HUES48 (cell line): Measurements from ENCODE around the gene MMS22L.
"Not testable (repeated sequence)": the region's sequence is repeated elsewhere in the genome, so short reads cannot be mapped to it uniquely, and the experiment has no call there.

ENCODE experiments used
- H3K27ac ChIP-seq: one replicate; pipeline ENCODE4 v1.7.0; 2013; ENCODE audit warnings: low read depth, low read length, inconsistent platforms
- H3K27me3 ChIP-seq: 2 replicates; pipeline ENCODE4 v1.6.1; 2013; ENCODE audit warnings: mild to moderate bottlenecking, low read length; ENCODE audit not compliant: control insufficient read depth, insufficient read depth
- H3K36me3 ChIP-seq: 2 replicates; pipeline ENCODE4 v1.6.1; 2013; ENCODE audit warnings: low read length; ENCODE audit not compliant: control insufficient read depth, insufficient read depth
- H3K4me1 ChIP-seq: 2 replicates; pipeline ENCODE4 v1.6.1; 2013; ENCODE audit warnings: mild to moderate bottlenecking, low read length; ENCODE audit not compliant: control insufficient read depth, insufficient read depth
- H3K4me3 ChIP-seq: 2 replicates; pipeline ENCODE4 v1.5.1; 2013; ENCODE audit warnings: mild to moderate bottlenecking, low read depth, low read length
- H3K9ac ChIP-seq: 2 replicates; pipeline ENCODE4 v1.6.1; 2013; ENCODE audit warnings: mild to moderate bottlenecking, low read depth, low read length, moderate library complexity
- H3K9me3 ChIP-seq: 2 replicates; pipeline ENCODE4 v1.6.1; 2013; ENCODE audit warnings: low read length; ENCODE audit not compliant: control insufficient read depth, insufficient read depth

MMS22L gene

GRCh38 chr6:97187951-97188350, 95.1 kb downstream of the MMS22L start:
- H3K36me3 ChIP-seq, result 0 out of 2 replicates have a peak, but pooled peaks cover 4% of the 10 kb centered on the region
- H3K4me1 ChIP-seq, result peaks cover 3% of the 10 kb centered on the region; the same call in 1 of the 2 replicates
- H3K27me3 ChIP-seq, result no peaks in the 10 kb centered on the region
- no peak overlapping the region for H3K9ac ChIP-seq
- H3K27ac ChIP-seq, result no peak overlapping the region
- no peaks in the 10 kb centered on the region for H3K9me3 ChIP-seq
- H3K4me3 ChIP-seq, result no peak overlapping the region

GRCh38 chr6:97186416-97186999, 96.5 kb downstream of the MMS22L start:
- Histone ChIP-seq H3K9me3 (no peaks in the 10 kb centered on the region), H3K4me3 (no peak overlapping the region), H3K36me3 (peaks cover 9% of the 10 kb centered on the region), H3K27me3 (no peaks in the 10 kb centered on the region), H3K9ac (no peak overlapping the region), H3K27ac (no peak overlapping the region), H3K4me1 (peaks cover 3% of the 10 kb centered on the region; the same call in 1 of the 2 replicates)

DNA sequence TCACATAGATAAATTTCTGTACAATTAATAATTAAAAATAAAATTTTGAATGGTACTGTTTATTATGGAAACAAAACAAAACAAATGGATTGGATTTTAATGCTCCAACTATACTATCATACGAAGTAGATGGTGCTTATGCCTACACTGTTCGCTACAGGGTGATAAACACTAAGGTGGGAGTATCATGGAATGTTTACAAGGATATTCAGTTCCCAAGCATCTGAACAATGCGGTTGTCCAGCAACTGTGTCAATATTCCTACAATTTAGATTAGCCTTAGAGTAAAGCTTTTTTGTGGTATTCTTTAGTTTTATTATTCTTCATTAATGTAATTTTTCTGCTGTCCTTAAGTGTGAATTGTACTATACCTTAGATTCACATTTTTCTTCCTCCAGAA, 105.1 kb downstream of the MMS22L start:
- no peak overlapping the region for H3K27ac ChIP-seq
- H3K27me3 ChIP-seq, result no peaks in the 10 kb centered on the region
- no peak overlapping the region for H3K4me3 ChIP-seq
- no peaks in the 10 kb centered on the region for H3K4me1 ChIP-seq
- H3K36me3 ChIP-seq, result peaks cover 43% of the 10 kb centered on the region
- H3K9me3 ChIP-seq, result no peaks in the 10 kb centered on the region
- H3K9ac ChIP-seq, result no peak overlapping the region

GRCh38 chr6:97176468-97176867, 106.5 kb downstream of the MMS22L start:
- no peak overlapping the region for H3K4me3 ChIP-seq
- H3K9me3 ChIP-seq, result no peaks in the 10 kb centered on the region
- no peaks in the 10 kb centered on the region for H3K27me3 ChIP-seq
- H3K9ac ChIP-seq, result no peak overlapping the region
- peaks cover 46% of the 10 kb centered on the region for H3K36me3 ChIP-seq
- H3K27ac ChIP-seq, result no peak overlapping the region
- no peaks in the 10 kb centered on the region for H3K4me1 ChIP-seq

DNA sequence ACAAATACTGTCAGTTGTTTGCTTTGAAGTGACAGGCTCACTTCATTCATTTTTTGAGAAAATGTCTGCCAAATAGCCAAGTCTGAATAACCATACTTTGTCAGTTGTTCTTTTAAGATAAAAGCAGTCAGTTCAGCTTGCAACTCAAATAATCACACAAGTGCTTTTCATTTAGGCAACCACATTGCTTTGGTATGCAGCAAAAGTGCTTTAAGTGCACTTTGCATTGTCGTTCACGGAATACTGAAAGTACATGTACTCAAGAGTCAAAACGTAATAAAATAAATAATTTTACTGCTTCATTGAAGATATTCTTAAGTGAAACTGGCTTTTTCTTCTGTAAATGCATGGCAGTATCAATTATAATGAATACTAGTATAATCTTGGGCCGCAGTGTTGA, 107.2 kb downstream of the MMS22L start:
- Histone ChIP-seq H3K27ac (no peak overlapping the region), H3K4me1 (no peaks in the 10 kb centered on the region), H3K9ac (no peak overlapping the region), H3K36me3 (peaks cover 43% of the 10 kb centered on the region), H3K27me3 (no peaks in the 10 kb centered on the region), H3K9me3 (no peaks in the 10 kb centered on the region), H3K4me3 (no peak overlapping the region)

- Histone ChIP-seq H3K9me3 (no peaks in the 10 kb centered on the region), H3K4me3 (no peak overlapping the region), H3K36me3 (peaks cover 36% of the 10 kb centered on the region), H3K4me1 (no peaks in the 10 kb centered on the region), H3K27me3 (no peaks in the 10 kb centered on the region), H3K27ac (no peak overlapping the region), H3K9ac (no peak overlapping the region)
Measured at GRCh38 chr6:97174471-97174870, 108.5 kb downstream of the MMS22L start.

DNA sequence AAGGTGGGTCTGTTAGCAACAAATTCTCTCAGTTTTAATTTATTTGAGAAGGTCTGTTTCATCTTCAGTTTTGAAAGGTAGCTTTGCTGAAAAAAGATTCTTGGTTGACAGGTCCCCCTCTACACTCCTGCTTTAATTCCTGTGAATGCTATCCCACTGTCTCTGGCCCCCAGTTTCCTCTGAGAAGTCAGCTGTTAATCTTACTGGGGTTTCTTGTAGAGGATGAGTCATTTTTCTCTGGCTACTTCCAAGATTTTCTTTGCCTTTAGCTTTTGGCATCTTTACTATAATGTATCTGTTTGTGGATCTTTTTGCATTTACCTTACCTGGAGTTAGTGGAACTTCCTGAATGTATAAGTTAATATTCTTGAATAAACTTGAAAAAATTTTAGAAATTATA, 122.7 kb downstream of the MMS22L start:
- no peak overlapping the region for H3K4me3 ChIP-seq
- H3K9me3 ChIP-seq, result peaks cover 12% of the 10 kb centered on the region; the same call in 1 of the 2 replicates
- no peak overlapping the region for H3K9ac ChIP-seq
- H3K27ac ChIP-seq, result no peak overlapping the region
- peaks cover 44% of the 10 kb centered on the region for H3K36me3 ChIP-seq
- H3K27me3 ChIP-seq, result no peaks in the 10 kb centered on the region
- H3K4me1 ChIP-seq, result no peaks in the 10 kb centered on the region

DNA sequence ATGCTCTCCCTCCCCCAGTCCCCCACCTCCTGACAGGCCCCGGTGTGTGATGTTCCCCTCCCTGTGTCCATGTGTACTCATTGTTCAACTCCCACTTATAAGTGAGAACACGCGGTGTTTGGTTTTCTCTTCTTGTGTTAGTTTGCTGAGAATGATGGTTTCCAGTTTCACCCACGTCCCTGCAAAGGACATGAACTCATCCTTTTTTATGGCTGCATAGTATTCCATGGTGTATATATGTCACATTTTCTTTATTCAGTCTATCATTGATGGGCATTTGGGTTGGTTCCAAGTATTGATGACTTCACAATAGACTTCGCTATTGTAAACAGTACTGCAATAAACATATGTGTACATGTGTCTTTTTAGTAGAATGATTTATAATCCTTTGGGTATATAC, 127.6 kb downstream of the MMS22L start:
- not testable (repeated sequence) for H3K27ac ChIP-seq, H3K9ac ChIP-seq, H3K4me1 ChIP-seq

GRCh38 chr6:97154015-97154414, 129.0 kb downstream of the MMS22L start:
- peaks cover 24% of the 10 kb centered on the region for H3K36me3 ChIP-seq
- no peaks in the 10 kb centered on the region for H3K4me1 ChIP-seq
- H3K9ac ChIP-seq, result no peak overlapping the region

More for the DNA sequence above, 127.6 kb downstream of the MMS22L start:
- peaks cover 24% of the 10 kb centered on the region for H3K36me3 ChIP-seq
- H3K27me3 ChIP-seq, H3K9me3 ChIP-seq, H3K4me3 ChIP-seq: not testable (repeated sequence)

DNA sequence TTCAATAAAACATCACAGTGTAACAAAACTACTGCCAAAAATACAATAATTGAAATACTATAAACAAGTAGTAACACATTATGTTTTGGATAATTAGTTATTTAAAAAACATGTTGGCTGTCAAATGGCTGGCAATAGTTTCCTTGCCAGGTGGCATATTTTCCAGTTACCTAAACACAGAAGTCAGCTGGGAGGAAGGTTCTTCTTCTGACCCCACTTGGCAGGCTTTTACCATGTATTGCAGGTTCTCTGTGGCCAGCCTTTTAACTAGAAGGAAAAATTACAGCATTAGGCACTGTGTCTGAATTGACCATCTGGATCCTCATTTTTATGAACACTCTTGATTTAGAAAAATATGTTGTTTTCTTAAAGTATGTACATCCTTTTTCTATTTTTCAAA, 131.4 kb downstream of the MMS22L start:
- no peak overlapping the region for H3K4me3 ChIP-seq
- no peaks in the 10 kb centered on the region for H3K27me3 ChIP-seq
- no peaks in the 10 kb centered on the region for H3K4me1 ChIP-seq
- H3K9ac ChIP-seq, result no peak overlapping the region
- H3K27ac ChIP-seq, result no peak overlapping the region
- H3K9me3 ChIP-seq, result no peaks in the 10 kb centered on the region
- H3K36me3 ChIP-seq, result peaks cover 44% of the 10 kb centered on the region

More at GRCh38 chr6:97154015-97154414, 129.0 kb downstream of the MMS22L start:
- H3K4me3 ChIP-seq, result no peak overlapping the region
- H3K9me3 ChIP-seq, result no peaks in the 10 kb centered on the region; the same call in 1 of the 2 replicates
- H3K27ac ChIP-seq, result no peak overlapping the region
- no peaks in the 10 kb centered on the region for H3K27me3 ChIP-seq

DNA sequence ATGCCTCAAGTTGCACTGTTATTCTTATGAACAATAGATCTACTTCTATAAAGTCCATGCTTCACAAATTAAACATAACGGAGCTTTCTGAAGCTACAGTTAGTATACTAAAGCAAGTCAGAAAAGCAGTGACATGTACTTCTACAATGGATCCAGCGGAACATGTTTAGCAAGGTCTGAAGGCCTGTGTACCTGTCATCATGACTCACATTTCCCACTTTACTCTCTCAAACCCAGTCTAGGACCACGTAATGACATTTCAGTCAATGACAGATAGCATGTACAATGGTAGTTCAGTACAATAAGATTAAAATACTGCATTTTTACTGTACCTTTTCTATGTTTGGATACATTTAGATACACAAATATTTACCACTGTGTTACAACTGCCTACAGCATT, 132.1 kb downstream of the MMS22L start:
- no peak overlapping the region for H3K27ac ChIP-seq
- no peak overlapping the region for H3K4me3 ChIP-seq
- no peaks in the 10 kb centered on the region for H3K9me3 ChIP-seq
- no peak overlapping the region for H3K9ac ChIP-seq
- H3K36me3 ChIP-seq, result peaks cover 48% of the 10 kb centered on the region
- no peaks in the 10 kb centered on the region for H3K27me3 ChIP-seq
- no peaks in the 10 kb centered on the region for H3K4me1 ChIP-seq
